ENCODE data around the gene DCLRE1A.
"Not testable (repeated sequence)": the region's sequence is repeated elsewhere in the genome, so short reads cannot be mapped to it uniquely, and the experiment has no call there.

The DCLRE1A gene

DNA sequence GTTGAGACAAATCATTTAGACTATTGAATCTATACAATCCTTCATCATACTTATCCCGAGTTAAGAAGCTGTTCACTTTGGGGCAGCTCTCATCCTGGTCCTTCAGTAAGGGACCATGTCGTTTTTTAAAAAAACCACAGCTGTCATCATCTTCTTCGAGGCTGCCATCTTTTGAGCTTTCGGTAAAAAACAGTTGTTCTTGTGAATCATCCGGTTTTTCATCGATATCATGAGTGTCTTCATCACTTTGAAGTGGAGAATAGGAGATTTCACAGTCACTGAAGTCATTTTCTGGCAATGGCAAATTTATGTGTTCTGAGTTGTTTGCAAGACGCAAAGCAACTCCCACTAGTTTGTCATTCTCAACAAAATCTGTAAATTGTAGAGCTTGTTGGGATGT lies 3.9 kb downstream of the DCLRE1A start:
- DNase-seq (ENCODE audit: low read depth), result no peak
- H3K4me3 ChIP-seq (ENCODE audit: control insufficient read depth, low read depth, low read length), result no peak overlapping the region
- TF ChIP-seq, protein P1, sequence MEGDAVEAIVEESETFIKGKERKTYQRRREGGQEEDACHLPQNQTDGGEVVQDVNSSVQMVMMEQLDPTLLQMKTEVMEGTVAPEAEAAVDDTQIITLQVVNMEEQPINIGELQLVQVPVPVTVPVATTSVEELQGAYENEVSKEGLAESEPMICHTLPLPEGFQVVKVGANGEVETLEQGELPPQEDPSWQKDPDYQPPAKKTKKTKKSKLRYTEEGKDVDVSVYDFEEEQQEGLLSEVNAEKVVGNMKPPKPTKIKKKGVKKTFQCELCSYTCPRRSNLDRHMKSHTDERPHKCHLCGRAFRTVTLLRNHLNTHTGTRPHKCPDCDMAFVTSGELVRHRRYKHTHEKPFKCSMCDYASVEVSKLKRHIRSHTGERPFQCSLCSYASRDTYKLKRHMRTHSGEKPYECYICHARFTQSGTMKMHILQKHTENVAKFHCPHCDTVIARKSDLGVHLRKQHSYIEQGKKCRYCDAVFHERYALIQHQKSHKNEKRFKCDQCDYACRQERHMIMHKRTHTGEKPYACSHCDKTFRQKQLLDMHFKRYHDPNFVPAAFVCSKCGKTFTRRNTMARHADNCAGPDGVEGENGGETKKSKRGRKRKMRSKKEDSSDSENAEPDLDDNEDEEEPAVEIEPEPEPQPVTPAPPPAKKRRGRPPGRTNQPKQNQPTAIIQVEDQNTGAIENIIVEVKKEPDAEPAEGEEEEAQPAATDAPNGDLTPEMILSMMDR (conservative IDR thresholded peaks at IDR 0.05; ENCODE audit: control insufficient read depth, insufficient read depth, low read depth, low read length), result no peak

DNA sequence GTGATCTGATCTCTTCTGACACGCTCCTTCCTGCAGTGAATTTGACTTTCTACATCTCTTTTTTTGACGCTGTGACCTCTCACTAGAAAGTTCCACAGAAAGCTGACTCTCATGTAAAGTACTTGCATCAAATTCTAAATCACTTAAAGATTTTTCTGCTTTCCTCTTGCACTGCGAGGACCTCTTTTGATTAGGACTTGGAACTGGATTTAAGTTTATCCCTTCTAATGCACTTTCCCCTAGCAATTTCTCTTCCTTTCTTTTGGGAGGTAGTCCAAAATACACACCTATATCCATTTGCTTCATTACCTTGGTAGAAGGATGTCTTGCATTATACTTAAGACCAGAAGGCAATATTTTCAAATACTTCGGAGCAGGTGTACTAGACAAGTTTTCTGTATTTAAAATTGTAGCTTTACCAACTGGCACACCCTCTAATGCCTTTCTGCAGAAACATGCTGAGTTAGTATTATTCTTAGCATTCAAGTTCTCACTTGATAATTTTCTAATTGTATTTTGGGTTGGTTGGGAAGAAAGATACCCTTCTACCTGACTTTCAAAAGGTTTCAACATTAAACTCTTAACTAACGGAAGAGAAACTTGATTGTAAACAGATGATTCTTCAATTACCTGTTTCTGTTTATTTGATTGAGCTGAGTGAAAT lies 4.6 kb downstream of the DCLRE1A start:
- DNase-seq (ENCODE audit: low read depth), result no peak
- TF ChIP-seq, protein P1 (conservative IDR thresholded peaks at IDR 0.05; ENCODE audit: control insufficient read depth, insufficient read depth, low read depth, low read length), result no peak
- H3K4me3 ChIP-seq (ENCODE audit: control insufficient read depth, low read depth, low read length), result no peak overlapping the region

DNA sequence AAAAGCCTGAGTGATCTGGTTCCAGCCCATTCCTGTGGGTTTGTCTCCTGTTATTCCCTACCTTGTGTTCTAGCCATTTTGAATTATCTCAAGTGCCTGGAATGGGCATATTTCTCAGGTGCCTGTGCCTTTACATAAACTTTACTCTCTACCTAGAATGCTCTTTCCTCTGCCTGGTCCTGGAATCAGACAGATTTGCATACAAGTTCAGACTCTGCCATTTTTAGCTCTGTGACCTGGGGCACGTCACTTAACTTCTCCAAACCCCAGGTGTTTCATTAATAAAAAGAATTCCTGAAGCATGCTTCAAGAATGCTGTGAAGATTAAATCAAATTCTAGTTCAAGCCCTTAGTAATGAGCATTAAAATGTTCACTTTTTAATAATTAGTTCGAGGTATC lies 7.8 kb downstream of the DCLRE1A start:
- no peak for DNase-seq (ENCODE audit: low read depth)
- TF ChIP-seq, protein P1 (conservative IDR thresholded peaks at IDR 0.05; ENCODE audit: control insufficient read depth, insufficient read depth, low read depth, low read length), result no peak
- no peak overlapping the region for H3K4me3 ChIP-seq (ENCODE audit: control insufficient read depth, low read depth, low read length)

DNA sequence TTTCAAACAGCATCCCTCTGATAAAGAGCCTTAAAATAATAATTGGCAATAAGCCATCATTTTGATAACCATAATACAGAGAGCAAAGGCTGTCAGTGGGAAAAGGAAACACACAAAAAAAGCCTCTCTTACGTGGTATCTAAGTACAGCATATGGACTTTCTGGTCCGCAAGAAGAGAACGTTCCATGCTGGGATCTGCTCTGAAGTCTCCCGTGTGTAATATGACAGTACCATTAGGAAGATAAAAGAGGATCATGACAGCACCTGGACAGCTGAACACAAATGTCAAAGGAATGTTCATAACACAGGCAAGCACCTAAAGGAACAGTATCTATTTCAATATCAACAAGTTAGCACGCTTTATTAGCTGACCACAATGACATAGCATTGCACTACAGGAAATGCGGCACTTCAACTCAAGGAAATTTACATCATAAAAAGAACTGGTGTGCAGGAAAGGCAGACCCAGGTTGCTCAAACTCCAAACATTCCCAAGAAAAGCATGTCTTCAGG lies 9.9 kb downstream of the DCLRE1A start:
- TF ChIP-seq, protein P1 (conservative IDR thresholded peaks at IDR 0.05; ENCODE audit: control insufficient read depth, insufficient read depth, low read depth, low read length), result no peak
- H3K4me3 ChIP-seq (ENCODE audit: control insufficient read depth, low read depth, low read length), result no peak overlapping the region
- DNase-seq (ENCODE audit: low read depth), result no peak

DNA sequence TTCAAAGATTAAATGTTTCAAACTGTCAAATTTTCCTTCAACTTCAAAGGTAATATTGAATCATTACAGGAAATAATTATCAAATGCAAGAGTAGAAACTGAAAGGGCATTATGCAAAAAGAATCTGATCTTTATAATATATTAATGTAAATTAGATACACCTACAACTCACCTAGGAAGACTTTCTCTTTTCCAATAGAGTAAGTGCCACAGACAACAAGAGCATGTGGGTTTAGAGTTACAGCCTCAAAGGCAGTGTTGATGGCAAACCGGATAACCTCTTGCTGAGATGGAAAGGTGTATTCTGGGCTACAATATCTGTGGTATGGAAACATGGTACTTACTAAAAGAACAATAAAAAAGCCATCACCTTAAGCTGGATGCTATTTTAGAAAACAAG lies 11.7 kb downstream of the DCLRE1A start:
- H3K4me3 ChIP-seq (ENCODE audit: control insufficient read depth, low read depth, low read length), result no peak overlapping the region
- TF ChIP-seq, protein P1 (conservative IDR thresholded peaks at IDR 0.05; ENCODE audit: control insufficient read depth, insufficient read depth, low read depth, low read length), result no peak
- DNase-seq (ENCODE audit: low read depth), result no peak

DNA sequence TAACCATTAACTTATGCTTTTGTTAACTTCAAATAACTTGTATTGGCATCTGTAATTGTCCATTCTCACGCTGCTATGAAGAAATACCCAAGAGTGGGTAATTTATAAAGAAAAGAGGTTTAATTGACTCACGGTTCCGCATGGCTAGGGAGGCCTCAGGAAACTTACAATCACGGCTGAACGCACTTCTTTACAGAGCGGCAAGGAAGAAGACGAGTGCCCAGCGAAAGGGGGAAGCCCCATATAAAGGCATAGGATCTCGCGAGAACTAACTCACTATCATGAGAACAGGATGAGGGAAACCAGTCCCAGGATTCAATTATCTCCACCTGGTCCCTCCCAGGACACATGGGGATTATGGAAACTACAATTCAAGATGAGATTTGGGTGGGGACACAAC lies 25.3 kb downstream of the DCLRE1A start:
- DNase-seq (ENCODE audit: low read depth); H3K4me3 ChIP-seq (ENCODE audit: control insufficient read depth, low read depth, low read length): not testable (repeated sequence)

DNA sequence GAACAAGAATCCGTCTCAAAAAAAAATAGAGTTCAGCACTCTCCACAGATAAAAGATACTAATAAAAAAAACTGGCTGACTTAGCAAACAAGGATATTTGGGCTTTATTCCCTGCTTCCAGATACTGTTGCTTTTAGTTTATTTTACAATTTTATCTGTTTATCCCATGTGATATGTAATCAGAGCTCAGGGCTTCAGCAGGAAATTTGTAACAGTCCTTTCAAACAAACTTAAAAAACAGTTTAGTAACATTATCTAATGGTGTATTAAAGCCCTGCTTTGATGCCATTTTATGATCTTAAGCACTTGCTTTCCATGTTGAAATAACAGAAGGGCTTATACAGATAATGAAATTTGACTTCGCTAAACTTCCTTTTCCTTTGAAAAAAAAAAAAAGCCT lies 28.1 kb downstream of the DCLRE1A start:
- no peak overlapping the region for H3K4me3 ChIP-seq (ENCODE audit: control insufficient read depth, low read depth, low read length)
- DNase-seq (ENCODE audit: low read depth), result no peak
- TF ChIP-seq, protein P1 (conservative IDR thresholded peaks at IDR 0.05; ENCODE audit: control insufficient read depth, insufficient read depth, low read depth, low read length), result no peak
